ENCODE data around the gene MED20.

Gene MED20

GRCh38 chr6:41881506-41881905, 39.4 kb downstream of the MED20 start:
- H3K79me2 ChIP-seq (ENCODE audit: insufficient read depth, low read length), result peaks cover 6% of the 10 kb centered on the region; the same call in 1 of the 2 replicates
- no peaks in the 10 kb centered on the region for H3K9me2 ChIP-seq (ENCODE audit: low read depth, low read length)
- H3K9ac ChIP-seq (ENCODE audit: low read length), result no peak overlapping the region
- TF ChIP-seq CTCF (IDR thresholded peaks at IDR 0.05; ENCODE audit: low read length) (no peak), EZH2 (IDR thresholded peaks at IDR 0.05; ENCODE audit: borderline replicate concordance, low read length) (no peak)
- no peaks in the 10 kb centered on the region for H4K20me1 ChIP-seq (ENCODE audit: insufficient read depth, low read length)
- peaks cover 21% of the 10 kb centered on the region for H3K36me3 ChIP-seq (ENCODE audit: insufficient read depth, low read length)
- H3K27ac ChIP-seq (ENCODE audit: low read depth, low read length, poor library complexity, severe bottlenecking), result no peak overlapping the region
- no peaks in the 10 kb centered on the region for H3F3A ChIP-seq (ENCODE audit: insufficient read depth, low read length)
- no peak overlapping the region for H3K4me3 ChIP-seq (ENCODE audit: low read depth, low read length, poor library complexity, severe bottlenecking)
- H3K9me3 ChIP-seq (ENCODE audit: low read length), result no peaks in the 10 kb centered on the region
- no peak overlapping the region for H3K4me2 ChIP-seq (ENCODE audit: low read length)
- no peaks in the 10 kb centered on the region for H3K4me1 ChIP-seq (ENCODE audit: insufficient read depth, low read length, severe bottlenecking)
- no peaks in the 10 kb centered on the region for H3K27me3 ChIP-seq (ENCODE audit: insufficient read depth, low read length)
- H2AFZ ChIP-seq (ENCODE audit: low read length), result no peak overlapping the region

- H3K79me2 ChIP-seq (ENCODE audit: insufficient read depth, low read length), result no peaks in the 10 kb centered on the region
- H2AFZ ChIP-seq (ENCODE audit: low read length), result no peak overlapping the region
- no peak overlapping the region for H3K4me2 ChIP-seq (ENCODE audit: low read length)
- TF ChIP-seq CTCF (IDR thresholded peaks at IDR 0.05; ENCODE audit: low read length), result no peak
- no peak for TF ChIP-seq EZH2 (IDR thresholded peaks at IDR 0.05; ENCODE audit: borderline replicate concordance, low read length)
- no peaks in the 10 kb centered on the region for H3K9me2 ChIP-seq (ENCODE audit: low read depth, low read length)
- H3K9me3 ChIP-seq (ENCODE audit: low read length), result no peaks in the 10 kb centered on the region
- no peaks in the 10 kb centered on the region for H3F3A ChIP-seq (ENCODE audit: insufficient read depth, low read length)
- no peaks in the 10 kb centered on the region for H3K27me3 ChIP-seq (ENCODE audit: insufficient read depth, low read length)
- H3K36me3 ChIP-seq (ENCODE audit: insufficient read depth, low read length), result peaks cover 14% of the 10 kb centered on the region
- H3K4me1 ChIP-seq (ENCODE audit: insufficient read depth, low read length, severe bottlenecking), result no peaks in the 10 kb centered on the region
- no peak overlapping the region for H3K4me3 ChIP-seq (ENCODE audit: low read depth, low read length, poor library complexity, severe bottlenecking)
- H3K27ac ChIP-seq (ENCODE audit: low read depth, low read length, poor library complexity, severe bottlenecking), result no peak overlapping the region
- H4K20me1 ChIP-seq (ENCODE audit: insufficient read depth, low read length), result no peaks in the 10 kb centered on the region
- H3K9ac ChIP-seq (ENCODE audit: low read length), result no peak overlapping the region
Observed at GRCh38 chr6:41878961-41879405, 42.0 kb downstream of the MED20 start.

- Histone ChIP-seq H3K4me2 (ENCODE audit: low read length) (no peak overlapping the region), H3K9ac (ENCODE audit: low read length) (no peak overlapping the region), H3K36me3 (ENCODE audit: insufficient read depth, low read length) (peaks cover 19% of the 10 kb centered on the region), H3K4me3 (ENCODE audit: low read depth, low read length, poor library complexity, severe bottlenecking) (no peak overlapping the region), H3K27me3 (ENCODE audit: insufficient read depth, low read length) (no peaks in the 10 kb centered on the region), H3K79me2 (ENCODE audit: insufficient read depth, low read length) (no peaks in the 10 kb centered on the region), H3K27ac (ENCODE audit: low read depth, low read length, poor library complexity, severe bottlenecking) (no peak overlapping the region), H2AFZ (ENCODE audit: low read length) (no peak overlapping the region), H3K9me2 (ENCODE audit: low read depth, low read length) (no peaks in the 10 kb centered on the region), H4K20me1 (ENCODE audit: insufficient read depth, low read length) (no peaks in the 10 kb centered on the region), H3F3A (ENCODE audit: insufficient read depth, low read length) (no peaks in the 10 kb centered on the region), H3K4me1 (ENCODE audit: insufficient read depth, low read length, severe bottlenecking) (no peaks in the 10 kb centered on the region), H3K9me3 (ENCODE audit: low read length) (no peaks in the 10 kb centered on the region)
- TF ChIP-seq EZH2 (IDR thresholded peaks at IDR 0.05; ENCODE audit: borderline replicate concordance, low read length) (no peak), CTCF (IDR thresholded peaks at IDR 0.05; ENCODE audit: low read length) (no peak)
Observed at GRCh38 chr6:41878246-41878645, 42.7 kb downstream of the MED20 start.
